Activated CD8-positive, alpha-beta memory T cell treated with anti-CD3 and anti-CD28 coated beads, Interleukin-2, amount 50 U/mL, for 48 hours (primary cell): ENCODE measurements around the gene CDKL5.

Experiments
- DNase-seq: peaks from one replicate; pipeline ENCODE4 v3.0.0-alpha.2; 2020

The CDKL5 gene

DNA sequence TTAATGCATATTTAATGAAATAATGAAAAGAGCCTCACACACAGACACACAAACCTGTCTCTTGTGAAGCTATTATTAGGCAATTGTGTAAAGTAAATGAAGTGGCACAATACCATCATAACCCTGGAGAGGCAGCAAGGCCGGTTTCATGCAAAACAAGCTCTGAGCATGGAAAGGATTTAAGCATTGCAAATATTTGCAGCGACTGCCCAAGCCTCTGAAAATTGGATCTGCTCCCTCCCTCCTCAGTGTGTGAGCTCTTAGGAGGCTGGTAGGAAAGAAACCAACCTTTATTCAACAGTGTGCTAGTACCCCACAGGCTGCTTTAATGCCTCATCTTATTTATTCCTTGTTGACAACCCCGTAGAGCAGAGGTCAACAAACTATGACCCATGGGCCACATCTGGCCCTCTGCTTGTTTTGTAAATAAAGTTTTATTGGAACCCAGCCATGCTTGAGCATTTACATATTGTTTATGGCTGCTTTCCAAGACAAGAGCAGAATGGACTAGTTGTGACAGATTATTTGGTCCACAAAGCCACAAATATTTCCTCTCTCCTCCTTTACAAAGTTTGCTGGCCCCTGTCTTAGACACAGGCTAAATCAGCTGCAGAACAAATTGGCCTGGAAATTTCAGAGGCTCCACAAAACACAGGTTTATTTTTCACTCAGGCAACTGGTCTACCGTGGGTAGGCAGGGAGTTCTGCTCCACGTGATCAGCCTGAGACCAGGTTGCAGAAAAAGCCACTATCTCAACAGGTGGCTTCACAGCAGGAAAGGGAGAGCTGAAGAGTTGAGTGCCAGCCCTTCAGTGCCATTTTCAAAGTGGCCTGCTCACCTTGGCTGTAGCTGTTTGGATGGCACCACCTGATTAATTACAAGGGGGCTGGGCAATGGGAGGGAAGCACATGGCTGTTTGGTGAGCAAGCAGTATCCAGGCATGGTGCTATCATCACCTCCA is 229.7 kb downstream of the CDKL5 start:
- DNase-seq, result no peak

DNA sequence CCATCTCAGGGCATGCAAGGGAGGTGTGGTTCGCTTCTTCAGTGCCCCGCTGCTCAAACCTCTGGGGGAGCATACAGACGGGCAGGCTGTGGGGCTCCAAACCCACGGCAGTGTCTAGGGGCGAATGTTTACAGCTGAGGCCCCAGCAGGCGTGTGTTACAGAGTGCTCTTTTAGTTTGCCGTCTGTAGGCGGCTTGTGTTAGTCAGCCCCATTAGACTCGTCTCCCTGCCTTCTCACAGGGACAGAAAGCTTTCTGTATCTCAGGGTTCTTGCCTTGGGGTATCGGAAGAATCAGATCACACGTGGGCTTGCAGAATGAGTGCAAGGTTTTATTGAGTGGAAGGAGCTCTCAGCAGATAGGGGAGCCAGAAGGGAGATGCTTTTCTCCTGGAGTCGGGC is 235.9 kb downstream of the CDKL5 start:
- DNase-seq, result no peak

DNA sequence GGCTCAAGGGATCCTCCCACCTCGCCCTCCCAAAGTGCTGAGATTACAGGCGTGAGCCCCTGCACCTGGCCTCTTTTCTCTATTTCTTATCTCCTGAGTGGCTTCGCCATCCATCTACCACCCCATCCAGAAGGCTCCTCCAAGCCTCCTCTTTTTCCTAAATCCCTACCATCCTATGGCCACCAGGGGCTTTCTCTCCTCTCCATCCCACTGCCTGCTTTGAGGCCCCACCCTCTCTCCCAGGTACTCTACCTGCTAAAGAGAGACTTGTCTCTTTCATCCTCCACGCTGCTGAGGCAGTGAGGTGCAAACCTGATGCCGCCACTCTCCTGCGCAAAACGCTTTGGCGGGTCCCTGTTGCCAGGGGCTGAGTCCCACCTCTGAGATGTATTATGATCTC is 239.5 kb downstream of the CDKL5 start:
- DNase-seq, result no peak

DNA sequence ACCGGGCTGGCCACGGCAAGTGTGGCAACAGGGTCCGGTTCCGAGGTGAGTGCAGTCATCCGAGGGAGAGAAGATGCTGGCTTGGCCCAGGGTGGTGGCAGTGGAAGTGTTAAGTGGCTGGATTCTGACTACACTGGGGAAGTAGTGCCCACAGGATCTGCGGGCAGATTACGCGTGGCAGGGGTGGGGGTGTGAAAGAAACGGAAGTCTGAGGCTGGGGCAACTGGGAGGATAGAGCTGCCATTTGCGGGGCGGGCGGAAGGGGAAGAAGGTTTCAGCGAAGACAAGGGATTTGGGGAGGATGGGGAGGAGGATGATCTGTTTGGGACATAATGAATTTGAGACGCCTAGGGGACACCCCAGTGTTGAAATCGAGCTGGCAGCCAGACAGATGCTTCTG is 241.2 kb downstream of the CDKL5 start:
- DNase-seq, result no peak

DNA sequence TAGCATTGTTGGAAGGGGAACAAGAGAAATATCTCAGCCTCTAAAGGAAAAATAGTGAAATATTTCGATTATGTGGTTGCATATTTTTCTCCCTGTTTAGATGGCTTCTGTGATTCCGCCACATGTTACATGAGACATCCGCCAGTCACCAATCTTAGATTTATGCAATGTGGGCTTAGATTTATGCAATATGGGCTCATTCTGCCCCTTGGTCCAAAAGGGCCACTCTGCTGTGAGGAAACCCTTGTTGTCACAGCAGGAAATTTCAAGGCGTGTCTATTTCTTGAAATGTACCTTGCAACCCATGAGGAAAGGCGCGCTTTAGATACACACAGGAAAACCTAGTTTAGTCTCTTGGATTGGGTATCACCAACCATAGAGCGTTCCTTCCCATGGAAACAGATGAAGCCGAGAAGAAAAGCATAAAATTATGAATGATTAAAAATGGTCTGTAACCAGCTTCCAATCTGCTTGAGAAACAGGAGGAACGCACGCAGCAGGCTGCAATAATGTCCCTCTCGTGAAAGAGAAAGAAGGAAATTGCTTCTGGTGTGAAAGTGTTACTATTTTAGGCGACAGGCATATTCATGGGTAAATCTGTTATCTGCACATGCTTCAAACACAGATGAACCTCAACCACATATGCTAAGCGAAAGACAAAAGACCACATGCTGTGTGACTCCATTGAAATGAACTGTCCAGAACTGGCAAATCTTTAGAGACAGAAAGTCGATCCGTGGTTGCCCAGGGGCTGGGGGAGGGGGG is 242.8 kb downstream of the CDKL5 start:
- no peak for DNase-seq

DNA sequence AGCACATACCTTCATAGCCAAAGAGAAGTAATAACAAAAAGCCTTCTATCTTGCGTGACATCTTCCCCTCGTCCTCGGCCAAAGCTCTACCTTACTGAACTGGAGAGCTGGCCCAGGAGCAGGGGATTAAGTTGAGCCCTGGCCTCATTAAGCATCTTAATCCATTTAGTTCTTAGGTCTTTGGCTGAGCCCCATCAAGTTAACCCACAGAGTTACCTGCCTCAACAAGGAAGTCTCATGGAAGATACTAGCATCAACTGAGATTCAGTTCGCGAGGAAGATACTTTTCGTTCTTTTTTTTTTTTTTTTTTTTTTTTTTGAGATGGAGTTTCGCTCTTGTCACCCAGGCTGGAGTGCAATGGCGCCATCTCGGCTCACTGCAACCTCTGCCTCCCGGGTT is 246.6 kb downstream of the CDKL5 start, which contains the start of gene RS1:
TSS of gene RS1 (minus strand) at position 101 of the 400 bp plus-strand sequence. CDS start at position 61, 40 bp downstream.
- DNase-seq, result no peak

DNA sequence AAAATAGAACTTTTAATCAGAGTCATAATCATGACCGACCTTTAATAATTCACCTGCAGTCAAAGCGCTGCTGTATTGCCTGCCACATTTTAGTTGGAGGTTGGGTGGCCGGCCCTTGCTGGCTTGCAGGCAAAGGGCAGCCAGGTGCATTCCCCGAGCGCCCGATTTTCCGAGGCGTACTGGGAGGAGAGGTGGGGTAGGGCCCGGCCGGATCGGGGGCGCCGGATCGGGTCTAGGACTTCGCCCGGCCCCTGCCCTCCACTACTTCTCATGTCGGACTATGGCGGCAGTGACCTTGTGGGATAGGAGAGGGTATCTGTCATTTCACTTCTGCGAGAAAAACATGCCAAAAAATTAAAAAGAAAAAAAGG is 249.0 kb downstream of the CDKL5 start:
- DNase-seq, result peak; percentile 58

DNA sequence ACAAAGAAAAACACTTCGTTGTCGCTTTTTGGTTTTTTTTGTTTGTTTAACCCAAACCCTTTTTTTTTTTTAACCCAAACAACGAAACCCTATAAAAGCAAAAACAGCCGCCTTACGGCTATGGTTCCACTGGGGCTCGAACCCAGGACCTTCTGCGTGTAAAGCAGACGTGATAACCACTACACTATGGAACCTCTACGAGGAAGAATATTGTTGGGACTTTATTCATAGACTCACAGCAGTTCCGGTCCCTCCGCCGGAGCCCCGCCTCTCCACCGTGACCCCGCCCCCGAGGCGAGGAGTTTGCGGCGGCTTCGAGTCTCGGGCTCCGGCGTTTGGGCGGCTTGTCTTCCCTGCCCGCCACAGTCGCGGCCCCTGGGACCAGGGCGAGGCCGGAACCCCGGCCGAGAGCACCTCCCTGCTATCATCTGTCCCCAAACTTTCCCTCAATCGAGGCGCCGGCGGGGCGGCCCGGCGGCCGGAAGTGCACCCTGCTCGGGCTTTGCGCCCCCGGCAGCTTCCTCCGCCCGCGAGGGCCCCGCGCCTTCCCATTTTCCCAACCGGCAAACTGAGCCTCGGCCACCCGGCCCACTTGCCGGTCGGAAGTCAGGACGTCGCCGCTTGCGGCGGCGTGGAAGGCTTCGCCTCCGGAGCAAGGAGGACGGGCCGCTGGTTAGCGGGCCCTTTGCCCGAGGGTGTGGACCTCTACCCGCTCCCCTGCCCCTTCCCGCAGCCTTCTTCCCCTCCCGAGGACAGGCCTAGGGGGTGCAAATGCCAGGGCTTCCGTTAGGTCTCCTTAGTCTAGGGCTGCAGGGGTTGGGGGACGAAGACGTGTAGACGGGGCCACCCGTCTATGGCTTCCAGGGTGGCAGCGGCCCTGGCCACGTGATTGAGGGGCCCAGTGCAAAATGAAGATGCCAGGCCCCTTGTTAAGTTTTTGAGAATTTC is 249.7 kb downstream of the CDKL5 start:
- peak; percentile 86 for DNase-seq

DNA sequence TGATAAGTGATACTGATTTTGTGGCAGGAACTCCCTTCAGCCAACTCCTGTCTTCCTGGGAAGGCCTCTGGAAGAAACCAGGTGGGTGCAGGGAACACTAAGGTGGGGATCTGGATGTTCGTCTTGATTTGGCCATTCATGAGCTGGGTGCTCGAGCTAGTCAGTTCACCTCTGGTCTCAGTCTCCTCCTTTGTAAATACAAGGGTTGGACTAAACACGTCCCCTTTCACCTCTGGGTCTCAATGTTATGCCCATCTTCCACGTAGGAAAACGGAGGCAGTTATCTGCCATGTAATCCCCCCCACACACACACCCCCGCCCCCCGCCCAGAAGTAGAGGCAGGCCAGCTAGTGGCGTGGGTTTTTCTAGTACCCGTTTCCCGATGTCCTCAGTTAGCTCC is 250.6 kb downstream of the CDKL5 start:
- no peak for DNase-seq

DNA sequence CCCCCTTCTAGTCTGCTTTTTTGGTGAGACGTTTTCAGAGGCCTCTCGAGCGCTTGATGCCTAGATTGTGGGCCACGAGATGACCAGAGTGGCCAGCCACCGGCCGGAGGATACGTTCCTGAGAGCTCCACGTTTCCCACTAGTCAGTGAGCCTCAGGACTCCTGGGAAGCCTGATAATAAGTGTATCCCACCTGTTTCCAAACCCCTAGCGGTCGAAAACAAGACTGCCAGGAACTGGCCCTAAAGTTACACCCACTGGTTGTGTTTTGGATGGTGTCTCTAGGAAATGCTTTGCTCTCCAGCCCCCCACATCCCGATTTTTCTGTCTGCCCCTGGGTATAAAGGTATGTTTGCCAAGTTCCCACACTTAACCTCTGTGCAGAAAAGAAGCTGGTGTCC is 251.1 kb downstream of the CDKL5 start:
- DNase-seq, result no peak

DNA sequence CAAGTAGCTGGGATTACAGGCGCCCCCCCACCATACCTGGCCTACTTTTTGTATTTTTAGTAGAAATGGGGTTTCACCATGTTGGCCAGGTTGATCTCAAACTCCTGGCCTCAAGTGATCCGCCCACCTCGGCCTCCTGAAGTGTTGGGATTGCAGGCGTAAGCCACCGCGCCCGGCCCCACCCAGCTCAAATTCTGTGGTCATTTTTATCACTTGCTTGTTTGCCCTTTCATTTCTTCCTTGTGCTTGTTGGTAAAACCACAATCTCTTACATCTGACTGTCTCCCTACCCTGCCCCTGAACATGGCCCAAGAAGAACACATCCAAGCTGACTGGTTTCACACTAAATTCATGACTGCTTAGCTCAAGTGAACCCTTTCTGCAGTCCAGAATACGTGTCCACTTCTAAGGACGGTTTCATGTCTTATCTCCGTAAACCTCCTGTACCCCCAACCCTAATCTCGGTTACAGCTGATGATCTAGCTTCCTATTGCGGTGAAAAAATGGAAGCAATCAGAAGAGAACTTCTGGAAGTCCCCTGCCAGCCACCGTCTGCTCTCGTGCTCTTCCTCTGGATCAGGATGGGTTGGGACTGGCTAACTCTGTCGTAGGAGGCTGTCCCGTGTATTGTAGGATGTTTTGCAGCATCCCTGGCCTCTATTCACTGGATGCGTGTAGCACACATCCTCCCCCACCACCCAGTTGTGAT is 251.9 kb downstream of the CDKL5 start:
- DNase-seq, result no peak

DNA sequence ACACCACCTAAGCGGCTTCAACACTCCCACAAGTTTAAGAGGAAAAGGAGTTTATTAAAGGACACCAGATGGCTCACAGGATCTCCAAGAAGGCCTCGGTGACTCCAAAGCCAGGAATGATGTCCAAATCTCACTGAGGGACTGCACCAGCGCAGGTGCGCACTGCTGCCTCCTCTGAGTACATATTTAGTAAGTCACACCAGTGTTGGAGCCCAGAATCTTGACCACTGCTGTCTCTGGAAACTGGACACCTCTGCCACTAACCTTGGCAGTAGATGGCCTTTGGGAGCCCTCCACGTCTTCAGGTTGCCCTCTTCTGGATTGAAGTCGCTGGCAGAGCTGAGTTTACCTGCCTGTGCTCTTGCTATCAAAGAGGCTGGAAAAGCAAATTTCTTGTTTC is 256.6 kb downstream of the CDKL5 start:
- DNase-seq, result no peak

DNA sequence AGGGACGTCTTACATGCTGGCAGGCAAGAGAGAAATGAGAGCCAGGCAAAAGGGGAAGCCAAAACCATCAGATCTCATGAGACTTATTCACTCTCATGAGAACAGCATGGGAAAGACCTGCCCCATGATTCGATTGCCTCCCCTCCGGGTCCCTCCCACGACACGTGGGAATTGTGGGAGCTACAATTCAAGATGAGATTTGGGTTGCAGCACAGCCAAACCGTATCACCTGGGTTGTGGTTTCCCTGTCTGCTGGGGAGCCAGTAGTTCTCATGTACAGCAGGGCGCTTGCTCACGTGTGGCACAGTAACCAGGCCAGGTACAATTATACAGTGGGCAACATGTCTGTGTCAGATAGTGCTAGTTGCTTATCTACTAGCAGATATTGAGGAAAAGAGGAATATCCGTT is 257.6 kb downstream of the CDKL5 start:
- DNase-seq, result no peak

DNA sequence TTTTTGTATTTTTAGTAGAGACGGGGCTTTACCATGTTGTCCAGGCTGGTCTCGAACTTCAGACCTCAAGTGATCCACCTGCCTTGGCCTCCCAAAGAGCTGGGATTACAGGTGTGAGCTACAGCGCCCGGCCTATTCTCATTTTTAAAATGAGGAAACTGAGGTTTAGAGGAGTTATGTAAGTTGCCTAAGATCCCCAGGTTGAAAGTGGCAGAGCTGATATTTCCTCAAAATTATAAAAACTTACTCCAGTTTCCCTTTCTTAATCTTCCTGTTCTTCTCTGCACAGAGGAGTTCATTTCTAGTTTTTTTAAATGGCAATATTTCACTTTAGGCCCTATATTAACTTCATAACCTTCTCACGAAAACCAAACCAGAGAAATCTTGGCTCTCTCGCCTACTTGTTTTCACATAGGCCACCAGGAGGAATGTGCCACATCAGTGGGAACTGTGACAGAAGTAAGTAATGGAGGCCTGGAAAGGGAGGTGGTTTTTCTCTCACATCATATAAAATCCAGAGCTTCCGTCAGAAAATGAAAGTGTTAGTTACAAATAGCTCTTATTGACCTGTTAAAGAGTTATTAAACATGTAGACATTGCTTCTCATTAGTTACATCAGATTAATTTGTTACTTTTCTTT is 262.6 kb downstream of the CDKL5 start:
- no peak for DNase-seq

DNA sequence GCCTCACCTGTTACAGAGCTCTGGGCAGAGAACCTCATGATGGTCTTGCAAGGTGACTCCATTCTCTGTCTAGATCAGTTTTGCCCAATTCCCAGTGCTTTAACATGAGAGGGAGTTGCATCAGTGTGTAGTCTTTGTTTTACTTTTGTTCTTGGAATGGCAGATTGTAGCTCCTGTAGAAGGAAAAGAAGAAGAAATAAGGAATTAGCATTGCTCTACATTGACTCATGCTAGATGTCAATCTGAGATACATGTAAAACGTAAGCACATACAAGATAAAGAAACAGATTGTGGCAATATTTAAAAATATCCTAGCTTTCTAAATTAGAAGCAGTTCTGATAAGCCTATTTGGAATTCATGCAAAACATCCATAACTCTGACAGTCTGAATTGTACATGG is 266.0 kb downstream of the CDKL5 start:
- DNase-seq, result no peak

DNA sequence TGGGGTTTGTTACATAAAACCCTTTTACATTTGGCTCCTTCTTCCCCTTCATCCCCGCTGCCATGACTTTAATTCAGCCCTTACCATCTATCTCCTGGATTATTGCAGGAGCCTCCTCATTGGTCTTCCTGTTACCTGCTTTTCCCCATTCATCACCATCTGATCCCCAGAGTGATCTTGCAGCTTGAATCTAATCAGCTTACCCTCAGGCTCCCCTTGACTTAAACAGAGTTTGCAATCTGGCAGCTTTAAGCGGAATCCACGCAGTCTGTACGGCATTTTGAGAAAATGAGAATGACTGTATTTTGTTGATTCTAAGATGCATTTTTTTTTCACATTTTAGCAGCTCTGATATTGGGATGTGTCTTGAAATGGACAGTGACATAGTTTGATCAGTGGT is 267.1 kb downstream of the CDKL5 start:
- DNase-seq, result no peak

DNA sequence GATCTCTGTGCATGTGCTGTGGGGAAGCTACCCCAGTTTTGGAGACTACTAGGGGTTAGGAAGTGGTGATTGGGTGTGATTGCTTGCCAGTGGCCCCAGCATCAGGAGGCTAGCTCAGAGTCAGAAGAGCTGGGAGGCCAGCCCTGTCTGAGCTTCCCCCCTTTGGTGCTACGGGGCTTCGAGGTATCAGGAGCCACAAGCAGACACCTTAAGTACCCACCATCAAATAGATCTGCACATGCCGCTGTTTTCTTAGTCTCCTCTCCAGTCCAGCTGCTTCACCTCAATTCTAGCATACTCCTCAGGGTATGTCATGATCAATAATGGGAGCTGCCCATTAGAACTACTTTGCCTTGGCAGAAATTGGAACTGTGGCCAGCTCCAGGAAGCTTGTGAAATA is 271.2 kb downstream of the CDKL5 start:
- DNase-seq, result no peak

DNA sequence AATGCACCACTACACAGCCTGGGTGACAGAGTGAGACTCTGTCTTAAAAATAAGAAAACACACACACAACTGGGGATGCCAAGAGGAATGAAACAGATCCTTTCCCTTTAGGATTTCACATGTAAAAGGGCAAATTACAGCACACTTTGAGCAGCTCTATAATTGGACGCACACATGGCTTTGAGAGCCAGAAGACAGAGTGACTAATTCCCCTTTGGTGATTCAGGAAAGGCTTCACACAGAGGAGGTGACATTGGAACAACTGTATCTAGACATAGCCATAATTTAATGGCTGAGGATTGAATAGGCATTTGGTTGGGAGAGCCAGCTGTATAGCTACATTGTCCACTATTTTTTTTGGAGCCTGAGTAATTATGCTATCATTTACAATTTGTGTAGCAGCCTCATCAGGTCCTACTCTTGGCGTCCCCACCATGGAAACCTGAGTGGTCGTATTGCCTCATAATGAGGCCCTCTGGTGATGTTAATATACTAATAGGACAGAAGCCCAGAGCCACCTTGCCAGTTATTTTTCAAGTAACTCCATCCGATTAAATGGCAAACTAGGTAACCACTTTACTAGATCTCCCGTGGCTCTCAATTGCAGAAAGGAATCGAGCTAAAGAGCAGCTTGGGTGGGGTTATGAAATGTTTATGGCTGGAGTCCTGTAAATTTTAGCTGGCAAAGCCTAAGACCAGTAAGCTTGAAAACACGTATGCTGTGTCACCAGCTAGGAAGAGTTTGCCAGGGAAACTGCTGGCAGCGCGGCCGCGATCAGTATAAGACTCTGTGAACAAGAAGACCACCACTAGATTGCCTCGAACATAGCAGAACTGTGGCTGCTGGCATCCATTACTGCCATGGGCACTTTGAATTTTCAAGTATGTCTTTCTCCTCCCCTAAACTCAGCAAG is 273.6 kb downstream of the CDKL5 start:
- DNase-seq, result no peak

DNA sequence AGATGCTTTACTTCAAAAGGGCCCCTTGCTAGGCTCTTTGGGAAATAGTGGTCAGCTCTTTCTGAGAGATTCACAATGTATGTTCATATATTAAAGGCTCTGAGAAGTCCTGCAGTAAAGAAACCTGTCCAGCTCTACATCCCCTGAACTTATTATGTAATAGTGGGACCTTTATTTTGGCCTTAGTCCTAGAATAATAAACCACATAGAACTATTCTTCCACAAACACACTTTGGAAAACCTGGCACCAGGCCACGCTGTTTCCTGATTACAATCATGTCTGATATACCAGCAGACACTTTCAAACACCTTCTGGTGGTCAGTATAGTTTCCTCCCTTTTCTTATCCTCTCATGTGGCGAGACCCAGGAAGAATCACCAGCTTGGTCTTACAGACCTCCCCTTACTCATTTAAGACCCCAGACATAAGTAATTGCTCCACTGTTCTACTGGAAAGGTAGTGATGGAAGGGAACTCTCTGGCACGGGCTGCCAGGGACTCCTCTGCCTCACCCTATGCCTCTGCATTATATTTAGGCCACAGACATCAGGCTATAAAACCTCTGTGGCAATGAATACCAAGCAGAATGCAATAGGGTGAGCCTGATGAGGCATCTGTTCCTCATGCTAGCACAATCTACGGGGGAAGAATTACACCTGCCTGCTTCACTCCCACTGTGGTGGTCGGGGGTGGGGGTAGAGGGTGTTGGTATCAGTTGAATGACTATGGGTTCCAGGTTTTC is 276.4 kb downstream of the CDKL5 start:
- DNase-seq, result no peak
